Left renal cortex interstitium (tissue), 4 donors: ENCODE measurements around the gene MS4A14. TPM values are rescaled to one million over a fixed set of nuclear protein-coding genes. Genes with fewer than 3 reads are reported as not detected.
"Not testable (repeated sequence)": the region's sequence is repeated elsewhere in the genome, so short reads cannot be mapped to it uniquely, and the experiment has no call there.

Experiments
- DNase-seq, 4 donors: peaks; one replicate each; pipeline ENCODE4 v3.0.0-alpha.2; 2013; ENCODE audit warnings: low read depth in 4 of 4, low spot score in 2 of 4, missing footprints in 1 of 4
- polyA plus RNA-seq, 4 donors: library from polyadenylated mRNA; unstranded; fragments of 120-200 nt; gene quantifications; one replicate each; pipeline ENCODE4 v1.2.1, GENCODE V29; 2013; ENCODE audit not compliant: insufficient read length in 4 of 4

MS4A14 gene
- polyA plus RNA-seq, 4 donors, result 0.13 to 0.42 (median 0.32) TPM

GRCh38 chr11:60389279-60389910 is 6.9 kb upstream of the MS4A14 start:
- no peak for DNase-seq

GRCh38 chr11:60390419-60390818 is 5.8 kb upstream of the MS4A14 start:
- DNase-seq, result no peak

DNA sequence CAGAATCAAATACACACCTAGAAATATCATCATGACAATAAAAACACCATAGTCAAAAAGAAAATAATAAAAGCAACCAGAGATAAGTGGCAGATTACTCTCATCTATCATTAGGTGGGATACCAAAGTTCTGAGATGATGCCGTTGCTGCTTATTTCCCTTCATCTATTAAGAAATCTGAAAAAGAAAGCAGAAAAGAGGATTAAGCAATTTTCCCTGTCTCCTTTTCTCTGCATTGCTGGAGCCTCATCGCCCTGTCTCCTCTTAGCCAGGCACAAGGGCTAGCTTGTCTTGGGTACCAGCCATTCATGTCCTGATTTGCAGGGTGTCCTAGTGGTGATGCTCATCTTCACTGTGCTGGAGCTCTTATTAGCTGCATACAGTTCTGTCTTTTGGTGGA is 3.9 kb upstream of the MS4A14 start:
- DNase-seq, result no peak

- DNase-seq, result no peak
These were observed 3.2 kb upstream of the MS4A14 start for GRCh38 chr11:60393016-60393415.

GRCh38 chr11:60394666-60395380 is 1.4 kb upstream of the MS4A14 start:
- no peak for DNase-seq

DNA sequence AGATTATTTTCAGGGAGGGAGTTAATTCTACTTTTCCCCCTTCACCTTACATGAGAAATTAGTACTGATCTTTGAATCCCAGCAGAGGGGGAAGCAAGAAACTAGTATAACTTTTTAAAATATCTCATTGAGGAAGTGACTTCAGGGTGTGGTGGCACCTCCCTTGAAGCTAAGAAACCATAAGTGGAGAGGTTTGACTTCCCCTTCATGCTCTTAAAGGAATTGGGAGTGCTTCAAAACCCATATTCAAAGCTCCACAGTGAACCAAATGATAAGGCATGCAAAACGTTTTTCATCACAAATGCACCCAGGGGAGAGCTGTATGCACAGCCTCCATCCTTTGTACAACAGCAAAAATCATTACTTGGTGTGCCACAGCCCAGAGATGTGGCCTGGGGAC is 540 bp downstream of the MS4A14 start:
- DNase-seq, result no peak

GRCh38 chr11:60420015-60420414 is 23.8 kb downstream of the MS4A14 start:
- no peak for DNase-seq

- DNase-seq, result no peak
These were observed 26.4 kb downstream of the MS4A14 start for GRCh38 chr11:60422609-60423008.

DNA sequence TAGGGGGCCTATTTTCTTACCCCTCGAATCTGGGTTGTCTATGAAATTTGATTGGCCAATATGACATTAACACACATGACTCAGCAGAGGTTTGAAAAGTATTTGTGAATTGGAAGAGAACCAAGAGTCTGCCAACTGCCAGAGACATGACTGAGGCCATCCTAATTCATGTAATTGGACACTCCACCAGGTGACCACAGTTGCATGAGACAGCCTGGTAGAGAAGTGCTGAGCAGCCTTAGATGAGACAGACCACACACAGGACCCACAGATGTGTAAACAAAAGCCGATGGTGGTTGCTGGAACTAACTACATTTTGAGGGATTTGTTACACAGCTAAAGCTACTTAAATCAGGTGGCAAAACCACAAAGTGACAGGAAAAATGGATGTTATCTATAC is 32.3 kb downstream of the MS4A14 start:
- no peak for DNase-seq

GRCh38 chr11:60429272-60429671 is 33.0 kb downstream of the MS4A14 start, which contains the start of gene MS4A5:
TSS of gene MS4A5 (plus strand) at chr11:60429572. CDS start at chr11:60429675, 103 bp downstream.
- DNase-seq, result no peak

DNA sequence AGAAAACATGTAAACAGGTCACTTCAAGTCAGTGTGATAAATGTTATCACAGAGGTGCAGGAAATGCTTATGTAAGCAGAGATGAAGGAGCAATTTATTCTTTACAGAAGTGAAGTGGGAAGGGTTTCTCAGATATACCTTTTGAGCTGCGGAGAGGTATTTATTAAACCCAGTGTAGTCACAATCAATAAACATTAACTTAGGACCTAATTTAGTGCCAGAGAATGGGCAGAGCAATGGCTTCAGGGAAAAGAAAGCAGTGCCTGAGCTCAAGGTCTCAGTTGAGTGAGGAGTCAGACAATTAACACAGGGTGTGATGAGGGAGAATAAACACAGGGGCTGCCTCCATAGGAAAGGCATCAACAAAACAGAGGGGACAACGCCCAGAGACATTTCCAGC is 35.0 kb downstream of the MS4A14 start:
- DNase-seq, result no peak

- no peak for DNase-seq
These were observed 37.1 kb downstream of the MS4A14 start for GRCh38 chr11:60433401-60433800.

GRCh38 chr11:60447070-60447469 is 50.8 kb downstream of the MS4A14 start:
- DNase-seq, result no peak

DNA sequence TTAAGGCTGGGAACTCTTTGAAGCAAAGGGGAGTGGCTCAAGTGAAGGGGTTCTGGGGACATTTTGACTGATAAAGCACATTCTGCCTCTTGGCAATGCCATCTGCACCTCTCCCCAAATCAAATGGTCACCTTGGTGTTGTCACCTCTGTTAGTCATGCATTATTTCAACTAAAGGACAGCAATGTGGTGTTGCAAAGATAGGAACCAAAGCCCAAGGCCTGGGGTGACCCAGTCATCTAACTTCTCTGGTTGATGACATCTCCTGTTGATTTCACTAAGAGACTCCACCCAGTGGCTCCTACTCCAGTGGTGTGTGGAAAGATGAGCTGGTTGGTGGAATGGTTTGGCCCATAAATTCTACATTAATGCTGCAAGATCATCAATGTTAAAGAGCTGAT is 51.6 kb downstream of the MS4A14 start:
- no peak for DNase-seq

GRCh38 chr11:60451185-60451584 is 54.9 kb downstream of the MS4A14 start:
- DNase-seq, result not testable (repeated sequence)

GRCh38 chr11:60454212-60454611 is 58.0 kb downstream of the MS4A14 start:
- DNase-seq, result no peak

DNA sequence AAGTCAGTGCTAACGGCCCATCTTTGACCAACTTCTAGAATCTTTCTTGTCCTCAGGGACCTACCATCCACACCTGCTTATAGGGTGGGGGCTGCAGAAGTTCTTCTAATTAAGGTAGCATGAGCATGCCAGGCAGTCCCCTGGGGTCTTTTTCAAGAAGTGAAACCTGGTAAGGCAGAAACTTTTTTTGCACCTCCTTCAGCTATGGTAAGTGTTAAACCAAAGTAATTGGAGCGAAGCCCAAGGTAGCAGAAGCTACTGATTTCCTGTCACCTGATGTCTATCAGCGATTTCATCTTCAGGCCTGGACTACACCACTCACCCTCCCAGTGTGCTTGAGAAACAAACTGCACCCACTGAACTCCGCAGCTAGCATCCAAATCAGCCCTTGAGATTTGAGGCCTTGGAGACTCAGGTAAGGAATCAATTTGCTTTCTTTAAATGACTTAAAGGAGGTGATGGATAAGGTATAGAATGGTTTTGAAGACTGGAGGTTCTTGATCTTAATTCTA is 59.3 kb downstream of the MS4A14 start, which contains the start of gene MS4A1:
TSS of gene MS4A1 (plus strand) at position 317 of the 512 bp plus-strand sequence. CDS start 6,528 bp downstream, outside the sequence.
- DNase-seq, result no peak

- DNase-seq, result no peak
These were observed 61.3 kb downstream of the MS4A14 start for GRCh38 chr11:60457576-60457975.

- no peak for DNase-seq
These were observed 63.1 kb downstream of the MS4A14 start for GRCh38 chr11:60459345-60459744.
